PC-9 (cell line): ENCODE data around the gene ANKRD13B. TPM values are rescaled to one million over a fixed set of nuclear protein-coding genes. Genes with fewer than 3 reads are reported as not detected.

ENCODE experiments used
- BruUV-seq: library from RNA; stranded (reverse); fragments of 400-500 nt; replicated peaks from 2 replicates; lab custom pipeline; 2021; lab: Mats Ljungman, UMichigan
- CTCF ChIA-PET: fragments of 300-600 bp; sonication (Branson Sonifier 250); formaldehyde crosslinking; loops from one replicate; lab custom pipeline; 2022; ENCODE audit warnings: antibody characterized with exemption; lab: Charles Lee
- POLR2A ChIA-PET: fragments of 300-600 bp; sonication (Branson Sonifier 250); formaldehyde crosslinking; loops from one replicate; lab custom pipeline; 2022; ENCODE audit warnings: antibody characterized with exemption; ENCODE audit not compliant: unreplicated experiment; lab: Charles Lee
- DNase-seq, 2 experiments: peaks; one replicate each; pipeline versions ENCODE4 v3.0.0 to v3.0.0-alpha.2; 2015 to 2022; ENCODE audit warnings: mixed read lengths in 1 of 2
- H2AFZ ChIP-seq: fragments of 200-600 bp; sonication (generic); 2 replicates; pipeline ENCODE4 v1.8.1; 2017; ENCODE audit warnings: antibody characterized with exemption
- H3F3A ChIP-seq: fragments of 200-600 bp; sonication (generic); 2 replicates; pipeline ENCODE4 v1.8.1; 2017; ENCODE audit warnings: antibody characterized with exemption, mild to moderate bottlenecking, low read depth; ENCODE audit not compliant: insufficient read depth
- H3K27ac ChIP-seq: fragments of 200-600 bp; sonication (generic); 2 replicates; pipeline ENCODE4 v1.6.1; 2016; ENCODE audit warnings: mixed run types
- H3K27me3 ChIP-seq: fragments of 200-600 bp; sonication (generic); 2 replicates; pipeline ENCODE4 v1.6.1; 2016; ENCODE audit warnings: low read depth, mixed run types; ENCODE audit not compliant: insufficient read depth
- H3K36me3 ChIP-seq: fragments of 200-600 bp; sonication (generic); 2 replicates; pipeline ENCODE4 v1.6.1; 2016; ENCODE audit warnings: low read depth, mixed run types
- H3K4me1 ChIP-seq: fragments of 200-600 bp; sonication (generic); replicated peaks from 2 replicates; pipeline ENCODE4 v1.6.1; 2016; ENCODE audit warnings: mixed run types; ENCODE audit not compliant: insufficient read depth
- H3K4me2 ChIP-seq: fragments of 200-600 bp; sonication (generic); 2 replicates; pipeline ENCODE4 v1.6.1; 2017; ENCODE audit warnings: mixed run types
- H3K4me3 ChIP-seq: fragments of 200-600 bp; sonication (generic); 2 replicates; pipeline ENCODE4 v1.6.1; 2016; ENCODE audit warnings: mixed run types
- H3K79me2 ChIP-seq: fragments of 200-600 bp; sonication (generic); 2 replicates; pipeline ENCODE4 v1.6.1; 2017; ENCODE audit warnings: low read depth, mixed run types
- H3K9me2 ChIP-seq: fragments of 200-600 bp; sonication (generic); 2 replicates; pipeline ENCODE4 v1.8.1; 2017; ENCODE audit warnings: mild to moderate bottlenecking; ENCODE audit not compliant: insufficient read depth
- H3K9me3 ChIP-seq: fragments of 200-600 bp; sonication (generic); 2 replicates; pipeline ENCODE4 v1.8.1; 2016; ENCODE audit warnings: low read depth; ENCODE audit not compliant: insufficient read depth
- H4K20me1 ChIP-seq: fragments of 200-600 bp; sonication (generic); 2 replicates; pipeline ENCODE4 v1.8.1; 2017; ENCODE audit not compliant: insufficient read depth
- EZH2 ChIP-seq: fragments of 200-600 bp; sonication (generic); IDR thresholded peaks from 2 replicates; pipeline ENCODE4 v1.8.0; 2017; ENCODE audit warnings: antibody characterized with exemption, low read depth
- intact Hi-C: fragments of 100-400 bp; cut with micrococcal nuclease; formaldehyde crosslinking; loops from one replicate; pipeline ENCODE4 v1.10.0; 2022; ENCODE audit not compliant: unreplicated experiment
- total RNA-seq: library from RNA; stranded (reverse); gene quantifications from 2 replicates; pipeline ENCODE4 v1.2.3, GENCODE V29; 2021
- TF ChIP-seq, protein P1 (sequence below): fragments of 200-600 bp; sonication (generic); conservative IDR thresholded peaks from 2 replicates; pipeline ENCODE4 v1.6.1; 2017; ENCODE audit warnings: mixed run types, antibody characterized with exemption, mild to moderate bottlenecking, moderate library complexity

ANKRD13B gene
- total RNA-seq, 1 experiment from 2014 or later = 28.4 TPM

DNA sequence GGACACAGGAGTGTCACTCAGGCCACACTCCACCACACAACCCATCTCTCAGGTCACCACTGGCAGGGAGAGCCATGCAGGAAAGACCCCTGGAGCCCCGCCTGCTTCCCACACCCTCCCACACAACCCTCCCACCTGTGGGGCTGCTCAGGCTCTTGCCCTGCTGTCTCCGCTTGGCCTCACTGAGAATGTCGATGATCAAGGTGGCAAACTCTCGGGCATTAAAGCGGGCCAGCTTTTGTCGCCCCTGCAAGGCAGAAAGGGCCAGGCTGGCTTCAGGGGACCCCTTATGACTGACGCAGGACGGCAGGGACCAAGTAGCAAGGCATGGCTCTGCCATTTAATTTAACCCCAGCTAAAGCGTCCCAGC lies 15.9 kb upstream of the ANKRD13B start:
- no peak overlapping the region for H3K4me3 ChIP-seq
- intact Hi-C loops = no loop called here
- ChIA-PET POLR2A (no interaction called here), CTCF (no interaction called here)
- H2AFZ ChIP-seq = no peak overlapping the region
- no peaks in the 10 kb centered on the region for H3K4me1 ChIP-seq
- H3K4me2 ChIP-seq = no peak overlapping the region
- DNase-seq = no peak
- no peaks in the 10 kb centered on the region for H3K27me3 ChIP-seq
- H3F3A ChIP-seq = no peaks in the 10 kb centered on the region
- H4K20me1 ChIP-seq = 0 out of 2 replicates have a peak, but pooled peaks cover under 1% of the 10 kb centered on the region
- H3K9me3 ChIP-seq = no peaks in the 10 kb centered on the region
- no peaks in the 10 kb centered on the region for H3K9me2 ChIP-seq
- H3K36me3 ChIP-seq = no peaks in the 10 kb centered on the region
- no peak for TF ChIP-seq EZH2
- TF ChIP-seq, protein P1, sequence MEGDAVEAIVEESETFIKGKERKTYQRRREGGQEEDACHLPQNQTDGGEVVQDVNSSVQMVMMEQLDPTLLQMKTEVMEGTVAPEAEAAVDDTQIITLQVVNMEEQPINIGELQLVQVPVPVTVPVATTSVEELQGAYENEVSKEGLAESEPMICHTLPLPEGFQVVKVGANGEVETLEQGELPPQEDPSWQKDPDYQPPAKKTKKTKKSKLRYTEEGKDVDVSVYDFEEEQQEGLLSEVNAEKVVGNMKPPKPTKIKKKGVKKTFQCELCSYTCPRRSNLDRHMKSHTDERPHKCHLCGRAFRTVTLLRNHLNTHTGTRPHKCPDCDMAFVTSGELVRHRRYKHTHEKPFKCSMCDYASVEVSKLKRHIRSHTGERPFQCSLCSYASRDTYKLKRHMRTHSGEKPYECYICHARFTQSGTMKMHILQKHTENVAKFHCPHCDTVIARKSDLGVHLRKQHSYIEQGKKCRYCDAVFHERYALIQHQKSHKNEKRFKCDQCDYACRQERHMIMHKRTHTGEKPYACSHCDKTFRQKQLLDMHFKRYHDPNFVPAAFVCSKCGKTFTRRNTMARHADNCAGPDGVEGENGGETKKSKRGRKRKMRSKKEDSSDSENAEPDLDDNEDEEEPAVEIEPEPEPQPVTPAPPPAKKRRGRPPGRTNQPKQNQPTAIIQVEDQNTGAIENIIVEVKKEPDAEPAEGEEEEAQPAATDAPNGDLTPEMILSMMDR = no peak
- no peaks in the 10 kb centered on the region for H3K79me2 ChIP-seq
- H3K27ac ChIP-seq = no peak overlapping the region
- BruUV-seq = no TSS peak

GRCh38 chr17:29577385-29578211 lies 15.3 kb upstream of the ANKRD13B start:
- H3K79me2 ChIP-seq = no peaks in the 10 kb centered on the region
- H3K36me3 ChIP-seq = no peaks in the 10 kb centered on the region
- BruUV-seq = no TSS peak
- no peaks in the 10 kb centered on the region for H3K9me2 ChIP-seq
- no peak overlapping the region for H3K4me3 ChIP-seq
- no peaks in the 10 kb centered on the region for H3K9me3 ChIP-seq
- H2AFZ ChIP-seq = no peak overlapping the region
- peak in 1 of 2 experiments; percentile 24 for DNase-seq
- CTCF ChIA-PET = no interaction called here
- no peaks in the 10 kb centered on the region for H3K4me1 ChIP-seq
- POLR2A ChIA-PET = no interaction called here
- H4K20me1 ChIP-seq = 0 out of 2 replicates have a peak, but pooled peaks cover 3% of the 10 kb centered on the region
- H3K4me2 ChIP-seq = no peak overlapping the region
- no peak for TF ChIP-seq EZH2
- TF ChIP-seq, protein P1 = no peak
- no peak overlapping the region for H3K27ac ChIP-seq
- H3K27me3 ChIP-seq = no peaks in the 10 kb centered on the region
- H3F3A ChIP-seq = no peaks in the 10 kb centered on the region
- intact Hi-C loops = no loop called here

GRCh38 chr17:29578626-29579485 lies 14.1 kb upstream of the ANKRD13B start:
- H3K27me3 ChIP-seq = no peaks in the 10 kb centered on the region
- POLR2A ChIA-PET = no interaction called here
- no peaks in the 10 kb centered on the region for H3K36me3 ChIP-seq
- CTCF ChIA-PET = interaction anchor here (0.6 kb wide), 1 partner anchor 518 kb away, joined by 3 read pairs; no protein-coding TSS in a partner anchor
- intact Hi-C loops = no loop called here
- H3K4me2 ChIP-seq = no peak overlapping the region
- H3K27ac ChIP-seq = no peak overlapping the region
- TF ChIP-seq EZH2 = no peak
- TF ChIP-seq, protein P1 = no peak
- no peaks in the 10 kb centered on the region for H3K9me2 ChIP-seq
- no peak overlapping the region for H2AFZ ChIP-seq
- 0 out of 2 replicates have a peak, but pooled peaks cover 3% of the 10 kb centered on the region for H4K20me1 ChIP-seq
- DNase-seq = no peak
- H3F3A ChIP-seq = no peaks in the 10 kb centered on the region
- no TSS peak for BruUV-seq
- H3K79me2 ChIP-seq = no peaks in the 10 kb centered on the region
- H3K4me3 ChIP-seq = no peak overlapping the region
- H3K9me3 ChIP-seq = no peaks in the 10 kb centered on the region
- no peaks in the 10 kb centered on the region for H3K4me1 ChIP-seq
